HAP-1 (cell line): ENCODE results near the gene EHD4.

Experiments
- DNase-seq, 2 experiments: peaks; one replicate each; pipeline ENCODE4 v3.0.0-alpha.2; 2016 to 2020; ENCODE audit warnings: low spot score in 2 of 2
- H3K27me3 ChIP-seq: fragments of 250-450 bp; sonication (Bioruptor Pico); 2 replicates; pipeline ENCODE4 v1.5.1; 2020; ENCODE audit warnings: low read depth, mild to moderate bottlenecking, moderate library complexity
- H3K36me3 ChIP-seq: fragments of 250-450 bp; sonication (Bioruptor Pico); replicated peaks from 2 replicates; pipeline ENCODE4 v1.5.1; 2020; ENCODE audit warnings: mild to moderate bottlenecking
- H3K4me1 ChIP-seq: fragments of 250-450 bp; sonication (Bioruptor Pico); 2 replicates; pipeline ENCODE4 v1.5.1; 2020; ENCODE audit warnings: mild to moderate bottlenecking
- H3K4me3 ChIP-seq: fragments of 250-450 bp; sonication (Bioruptor Pico); 2 replicates; pipeline ENCODE4 v1.5.1; 2020; ENCODE audit warnings: mild to moderate bottlenecking, moderate library complexity
- H3K9me3 ChIP-seq: fragments of 250-450 bp; sonication (Bioruptor Pico); 2 replicates; pipeline ENCODE4 v1.5.1; 2020; ENCODE audit warnings: mild to moderate bottlenecking, moderate library complexity
- in situ Hi-C: fragments of 300-500 bp; cut with MboI; formaldehyde crosslinking; loops from 3 replicates; pipeline ENCODE4 v1.14.3; 2020; ENCODE audit warnings: low sequenced_read_pairs, inconsistent platforms, mixed read lengths

Gene EHD4

DNA sequence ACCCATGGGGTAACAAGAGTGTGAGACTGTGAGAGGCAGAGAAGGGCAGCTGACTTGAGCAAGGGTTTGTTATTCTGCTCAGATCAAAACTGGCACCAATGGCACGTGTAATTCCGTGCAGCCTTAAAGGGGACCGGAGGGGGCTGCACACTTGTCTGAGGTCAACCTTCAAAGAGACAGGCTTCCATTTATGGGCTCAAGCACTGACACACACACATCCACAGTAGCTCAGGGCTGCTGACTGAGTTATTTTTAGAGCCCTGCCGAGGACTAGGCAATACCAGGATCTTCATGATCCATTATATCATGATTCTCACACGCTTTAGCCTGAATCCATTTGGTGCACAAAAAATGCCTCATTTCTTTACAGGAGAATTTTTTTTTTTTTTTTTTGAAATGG lies 57.9 kb downstream of the EHD4 start:
- no peaks in the 10 kb centered on the region for H3K27me3 ChIP-seq
- no peaks in the 10 kb centered on the region for H3K9me3 ChIP-seq
- no peak overlapping the region for H3K4me3 ChIP-seq
- H3K4me1 ChIP-seq = no peaks in the 10 kb centered on the region
- no peak for DNase-seq
- in situ Hi-C loops = no loop called here
- H3K36me3 ChIP-seq = peaks cover 15% of the 10 kb centered on the region

DNA sequence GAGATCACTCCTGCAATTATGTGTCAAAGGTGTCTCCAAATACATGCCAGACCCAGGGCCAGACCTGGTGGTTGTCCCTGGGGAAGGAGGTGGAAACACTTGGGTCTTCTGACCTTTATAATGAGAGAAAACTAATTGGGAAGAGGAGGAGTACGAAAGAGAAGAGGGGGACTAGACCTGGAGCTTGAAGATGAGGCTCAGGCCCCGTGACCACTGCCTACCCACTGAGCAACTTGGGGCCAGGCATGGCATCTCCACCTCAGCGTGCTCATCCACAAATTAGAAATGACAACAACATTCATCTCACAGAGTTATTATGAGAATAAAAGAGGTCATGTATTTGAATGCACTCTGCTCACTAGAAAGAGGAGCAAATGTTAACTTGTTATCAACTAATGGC lies 59.1 kb downstream of the EHD4 start:
- in situ Hi-C loops = no loop called here
- Histone ChIP-seq H3K4me3 (no peak overlapping the region), H3K4me1 (no peaks in the 10 kb centered on the region), H3K9me3 (no peaks in the 10 kb centered on the region), H3K27me3 (no peaks in the 10 kb centered on the region), H3K36me3 (peaks cover 16% of the 10 kb centered on the region)
- DNase-seq = no peak

DNA sequence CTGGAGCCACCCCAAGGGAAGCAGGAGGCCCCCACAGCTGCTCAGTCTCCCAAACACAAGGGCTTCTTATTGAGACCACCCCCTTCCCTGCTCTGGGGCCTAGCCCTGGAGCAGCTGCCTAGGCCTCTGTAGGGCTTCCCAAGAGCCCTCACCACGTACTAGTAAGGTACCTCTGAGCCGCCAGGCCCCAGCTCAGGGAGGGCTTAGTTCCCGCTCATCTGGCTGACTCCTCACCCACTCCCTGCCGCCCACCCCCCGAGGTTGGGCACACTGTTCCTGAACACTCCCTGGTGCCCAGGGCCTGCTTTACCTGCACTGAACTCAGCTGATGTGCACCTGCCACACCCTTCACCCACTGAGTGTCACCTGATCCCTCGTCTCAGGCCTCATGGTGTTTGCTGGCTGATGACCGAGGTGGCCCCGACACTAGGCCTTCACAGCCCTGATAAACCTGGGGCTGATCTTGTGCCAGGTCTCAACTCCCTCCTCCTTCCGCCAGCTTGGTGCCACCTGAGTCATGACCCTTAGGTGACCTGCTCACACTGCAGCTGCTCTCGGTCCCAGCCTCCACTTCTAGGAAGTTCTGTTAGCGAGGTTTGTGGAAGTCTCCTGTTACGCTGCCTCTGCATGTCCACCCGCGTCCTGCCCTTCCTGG lies 60.5 kb downstream of the EHD4 start:
- in situ Hi-C loops = no loop called here
- peaks cover 19% of the 10 kb centered on the region for H3K36me3 ChIP-seq
- H3K4me3 ChIP-seq = no peak overlapping the region
- H3K9me3 ChIP-seq = no peaks in the 10 kb centered on the region
- H3K4me1 ChIP-seq = no peaks in the 10 kb centered on the region
- no peaks in the 10 kb centered on the region for H3K27me3 ChIP-seq
- DNase-seq = no peak

DNA sequence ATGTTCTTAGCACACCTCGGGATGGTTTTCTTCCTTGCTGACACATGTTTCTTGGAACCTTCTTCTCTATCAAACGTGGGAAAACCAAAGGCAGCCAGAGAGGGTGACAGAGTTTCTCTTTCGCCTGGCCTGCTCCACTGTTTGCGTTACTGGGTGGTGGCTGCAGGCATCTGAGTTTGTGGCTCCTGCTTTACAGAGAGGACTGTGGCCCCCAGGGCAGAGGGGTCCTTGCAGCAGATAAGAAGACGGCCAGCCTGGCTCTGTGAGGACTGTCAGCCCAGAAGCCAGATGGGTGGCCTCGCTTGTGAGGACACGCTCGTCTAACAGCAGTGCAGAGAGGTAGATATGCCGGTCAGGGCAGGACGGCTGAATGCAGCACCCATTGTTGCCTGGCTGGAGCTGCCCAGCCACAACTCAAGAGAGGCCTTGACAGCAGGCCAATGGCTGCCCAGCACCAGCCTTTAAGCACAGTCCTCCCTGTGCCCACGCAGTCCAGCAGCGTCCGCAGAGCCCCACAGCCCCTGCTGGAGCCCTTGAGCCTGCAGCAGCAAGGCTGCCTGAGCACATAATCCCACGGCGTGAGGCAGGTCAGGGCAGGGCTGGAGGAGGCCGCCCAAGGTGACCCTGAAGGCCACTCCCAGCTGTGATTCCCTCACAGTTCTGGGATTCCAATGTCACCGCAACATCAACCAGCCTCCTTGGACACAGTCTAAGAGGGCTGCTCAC lies 63.5 kb downstream of the EHD4 start:
- H3K9me3 ChIP-seq = no peaks in the 10 kb centered on the region
- in situ Hi-C loops = no loop called here
- H3K36me3 ChIP-seq = peaks cover 16% of the 10 kb centered on the region
- H3K4me3 ChIP-seq = no peak overlapping the region
- DNase-seq = no peak
- no peaks in the 10 kb centered on the region for H3K4me1 ChIP-seq
- H3K27me3 ChIP-seq = no peaks in the 10 kb centered on the region

DNA sequence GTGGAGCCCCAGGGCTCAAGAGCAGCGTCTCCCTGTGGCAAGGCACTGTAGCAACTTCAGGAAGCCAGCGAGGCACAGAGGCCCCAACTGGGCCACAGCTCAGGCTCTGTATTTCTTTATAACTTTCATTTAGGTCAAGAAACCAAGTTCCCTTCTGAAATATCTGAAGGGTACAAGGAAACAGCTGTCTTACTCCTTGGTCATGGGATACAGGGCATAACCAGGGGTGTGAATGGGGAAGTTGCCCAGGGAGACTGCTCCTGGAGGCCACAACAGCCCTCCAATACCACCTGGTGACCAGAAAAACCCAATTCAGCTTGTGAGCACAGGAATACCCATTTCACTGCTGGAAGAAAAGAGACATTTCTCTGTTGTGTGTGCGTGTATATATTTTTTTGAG lies 65.2 kb downstream of the EHD4 start:
- DNase-seq = no peak
- Histone ChIP-seq H3K27me3 (no peaks in the 10 kb centered on the region), H3K9me3 (no peaks in the 10 kb centered on the region), H3K4me1 (no peaks in the 10 kb centered on the region), H3K4me3 (no peak overlapping the region), H3K36me3 (peaks cover 16% of the 10 kb centered on the region)
- in situ Hi-C loops = no loop called here

DNA sequence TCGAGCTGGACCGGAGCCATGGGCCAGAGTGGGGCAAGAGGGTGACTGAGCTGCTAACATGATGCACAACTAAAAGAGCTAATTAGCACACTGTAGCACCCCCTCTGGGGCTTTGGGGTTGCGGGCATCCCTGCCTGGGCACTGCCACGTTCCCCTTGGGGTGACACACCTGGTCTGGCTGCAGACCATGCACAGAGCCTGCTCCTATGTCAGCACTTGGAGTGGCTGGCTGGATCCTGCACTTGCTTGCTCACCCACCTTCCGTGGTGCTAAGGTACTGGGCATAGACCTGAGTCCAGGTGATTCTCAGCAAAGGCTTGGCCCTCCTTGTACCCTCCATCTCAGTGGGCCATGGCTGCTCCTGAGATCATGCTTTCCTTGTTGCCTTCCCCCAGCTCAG lies 65.7 kb downstream of the EHD4 start:
- H3K36me3 ChIP-seq = peaks cover 16% of the 10 kb centered on the region
- no peaks in the 10 kb centered on the region for H3K9me3 ChIP-seq
- no peaks in the 10 kb centered on the region for H3K4me1 ChIP-seq
- in situ Hi-C loops = no loop called here
- H3K4me3 ChIP-seq = no peak overlapping the region
- no peak for DNase-seq
- H3K27me3 ChIP-seq = no peaks in the 10 kb centered on the region

DNA sequence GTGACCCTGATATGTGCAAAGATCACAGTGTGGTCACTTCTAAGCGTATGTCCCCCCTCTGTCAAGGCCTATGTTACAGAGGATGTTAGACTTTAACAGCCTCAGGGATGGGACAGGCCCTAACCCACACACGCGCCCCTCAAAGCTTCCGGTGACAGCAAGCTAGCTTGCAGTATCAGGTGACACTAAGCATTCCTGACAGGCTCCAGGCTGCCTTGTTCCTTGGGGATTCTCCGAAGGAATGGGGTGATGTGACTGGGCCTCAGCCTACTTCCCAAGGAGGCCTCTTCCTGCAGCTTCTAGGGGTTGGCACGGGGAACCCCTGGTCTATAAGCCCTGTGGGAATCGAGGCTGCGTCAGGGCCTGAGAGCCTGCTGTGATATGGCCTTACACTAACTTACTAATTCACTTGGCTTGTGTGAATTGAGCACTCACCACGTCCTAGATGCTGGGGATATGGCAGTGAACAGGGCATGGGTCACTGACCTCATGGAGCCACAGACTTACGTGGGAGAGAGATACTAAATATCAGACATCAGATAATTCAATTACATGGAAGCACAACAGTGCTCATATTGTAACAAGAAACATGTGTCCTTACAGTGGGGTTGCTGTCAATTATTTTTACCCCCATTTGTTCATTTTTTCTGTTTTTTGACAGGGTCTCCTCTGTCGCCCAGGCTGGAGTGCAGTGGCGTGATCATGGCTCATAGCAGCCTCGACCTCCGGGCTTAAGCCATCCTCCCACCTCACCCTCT lies 67.1 kb downstream of the EHD4 start:
- Histone ChIP-seq H3K9me3 (no peaks in the 10 kb centered on the region), H3K4me1 (no peaks in the 10 kb centered on the region), H3K4me3 (no peak overlapping the region), H3K36me3 (peaks cover 16% of the 10 kb centered on the region), H3K27me3 (no peaks in the 10 kb centered on the region)
- DNase-seq = no peak
- in situ Hi-C loops = no loop called here

DNA sequence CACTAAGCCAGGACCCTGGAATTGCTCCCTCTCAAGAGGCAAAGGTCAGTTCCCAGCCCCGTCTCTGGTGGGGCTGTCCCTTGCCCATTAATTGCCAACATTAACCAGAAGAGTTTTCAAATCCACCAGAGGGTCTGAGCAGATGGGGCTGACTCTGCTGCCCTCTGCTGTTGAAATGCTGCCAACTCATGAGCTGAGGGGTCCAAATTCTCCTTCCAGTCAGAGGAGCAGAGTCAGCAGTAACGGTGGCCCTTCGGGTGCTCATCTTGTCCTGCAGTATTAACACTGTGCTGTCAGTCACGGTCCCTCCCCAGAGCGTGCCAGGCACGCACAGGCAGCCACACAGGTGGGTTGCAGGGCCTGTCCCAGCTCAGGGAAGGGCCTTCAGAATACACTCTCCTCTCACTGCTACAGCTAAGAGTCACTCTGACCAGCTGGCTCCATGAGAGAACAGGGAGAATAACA lies 67.8 kb downstream of the EHD4 start:
- Histone ChIP-seq H3K9me3 (no peaks in the 10 kb centered on the region), H3K4me3 (no peak overlapping the region), H3K4me1 (no peaks in the 10 kb centered on the region), H3K27me3 (no peaks in the 10 kb centered on the region), H3K36me3 (peaks cover 15% of the 10 kb centered on the region)
- in situ Hi-C loops = no loop called here
- DNase-seq = peak; percentile 52 to 78

DNA sequence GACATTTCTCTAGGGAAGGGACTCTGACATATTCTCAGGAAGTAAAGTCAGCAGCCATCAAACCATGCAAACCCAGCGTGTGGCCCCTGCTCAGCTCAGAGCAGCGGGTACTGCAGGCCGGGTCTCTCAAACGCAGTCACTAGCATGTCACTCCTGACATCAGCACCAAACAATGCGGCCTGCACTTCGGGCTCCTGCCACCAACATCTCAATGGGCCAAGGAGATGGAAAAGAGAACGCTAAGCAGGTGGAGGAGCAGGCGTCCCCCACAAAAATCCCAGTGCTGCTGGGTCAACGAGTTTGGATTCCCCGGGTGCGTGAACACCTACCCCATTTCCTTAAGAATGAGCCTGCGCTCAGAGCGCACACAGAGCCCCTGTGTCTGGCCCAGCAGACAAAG lies 68.6 kb downstream of the EHD4 start:
- Histone ChIP-seq H3K36me3 (peaks cover 10% of the 10 kb centered on the region), H3K4me1 (no peaks in the 10 kb centered on the region), H3K27me3 (no peaks in the 10 kb centered on the region), H3K9me3 (no peaks in the 10 kb centered on the region), H3K4me3 (no peak overlapping the region)
- in situ Hi-C loops = no loop called here
- no peak for DNase-seq

DNA sequence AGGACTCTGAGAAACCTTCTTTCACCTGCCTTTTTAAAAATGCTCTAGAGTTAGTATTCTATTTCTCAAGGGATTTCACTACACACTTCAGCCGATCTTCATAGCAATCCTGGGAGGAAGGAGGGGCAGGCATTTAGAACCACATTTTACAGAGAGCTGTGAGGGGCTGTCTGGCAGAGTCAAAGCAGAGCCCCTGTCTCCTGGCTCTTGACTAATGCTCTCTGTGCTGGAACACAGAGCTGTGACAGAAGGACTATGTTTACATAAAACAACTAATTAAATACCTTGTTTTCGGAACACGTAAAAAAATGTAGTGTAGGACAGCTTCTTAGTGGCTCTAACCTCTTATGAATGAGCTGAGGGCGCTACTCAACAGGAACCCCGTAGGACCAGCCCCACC lies 70.9 kb downstream of the EHD4 start:
- Histone ChIP-seq H3K27me3 (no peaks in the 10 kb centered on the region), H3K4me3 (no peak overlapping the region), H3K36me3 (peaks cover 1% of the 10 kb centered on the region), H3K9me3 (no peaks in the 10 kb centered on the region), H3K4me1 (no peaks in the 10 kb centered on the region)
- no peak for DNase-seq
- in situ Hi-C loops = no loop called here

DNA sequence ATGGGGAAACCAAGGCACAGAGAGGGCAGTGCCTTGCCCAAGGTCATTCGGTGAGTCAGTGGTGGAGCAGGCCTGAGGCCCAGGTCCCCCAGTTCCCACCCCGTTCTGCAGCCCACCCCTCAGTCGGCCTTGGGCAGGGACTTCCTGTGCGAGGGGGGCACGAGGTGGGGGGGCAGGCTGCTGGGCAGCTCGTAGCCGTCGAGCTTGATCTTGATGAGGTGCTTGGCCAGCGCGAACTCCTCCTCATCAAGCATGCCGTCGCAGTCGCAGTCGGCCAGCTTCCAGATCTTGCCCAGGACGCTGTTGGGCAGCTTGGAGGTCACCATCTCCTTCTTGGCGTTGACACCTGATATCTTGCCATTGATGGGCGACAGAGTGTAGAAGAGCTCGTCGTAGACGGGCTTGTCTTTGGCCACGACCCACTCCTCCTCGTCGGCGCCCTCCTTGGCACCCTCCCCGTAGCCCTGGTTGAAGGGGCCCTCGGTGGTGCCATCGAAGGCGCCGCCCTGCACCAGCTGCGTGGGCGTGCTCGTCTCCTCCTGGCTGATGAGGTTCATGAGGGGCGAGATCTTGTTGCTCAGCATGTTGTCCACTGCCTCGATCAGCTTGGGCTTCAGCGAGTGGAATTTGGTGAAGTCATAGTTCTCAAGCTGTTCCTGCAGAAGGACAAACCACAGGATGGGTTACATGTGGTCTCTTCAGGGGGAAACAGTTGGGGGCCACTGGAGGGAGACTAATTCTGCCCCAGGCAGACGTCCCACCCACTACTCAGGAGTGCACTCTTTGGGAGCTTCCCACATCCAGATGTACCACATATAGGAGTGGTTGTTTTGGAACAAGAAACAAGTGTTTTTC lies 71.6 kb downstream of the EHD4 start:
- Histone ChIP-seq H3K4me1 (no peaks in the 10 kb centered on the region), H3K36me3 (no peaks in the 10 kb centered on the region), H3K27me3 (no peaks in the 10 kb centered on the region), H3K9me3 (no peaks in the 10 kb centered on the region), H3K4me3 (no peak overlapping the region)
- DNase-seq = no peak
- in situ Hi-C loops = no loop called here

DNA sequence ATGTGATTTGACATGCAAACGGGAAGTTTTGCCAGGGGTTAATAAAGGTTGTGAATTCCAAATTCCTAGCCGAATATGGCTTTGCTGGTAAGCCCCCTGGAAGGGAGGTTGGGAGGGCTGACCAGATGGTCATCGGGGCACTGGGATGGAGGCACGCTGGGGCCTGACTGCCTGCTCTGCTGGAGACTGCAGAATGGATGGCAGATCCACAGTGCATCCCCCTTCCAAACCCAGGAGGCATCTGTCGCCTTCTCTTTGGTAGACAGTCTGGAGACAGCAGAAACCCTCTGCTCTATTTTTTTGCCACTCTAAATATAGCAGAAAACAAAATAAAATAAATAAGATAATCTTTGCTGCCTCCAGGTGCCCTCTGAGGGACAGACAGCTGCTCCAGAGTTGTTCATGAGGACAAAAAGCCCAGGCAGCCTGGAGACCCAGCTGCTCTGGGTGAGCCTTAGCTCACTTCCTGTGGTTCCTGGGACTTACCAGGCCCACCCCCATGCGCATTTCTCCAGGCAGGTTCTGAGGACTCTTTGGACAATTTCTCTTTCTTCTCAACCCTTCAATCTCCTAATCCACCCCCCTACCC lies 72.4 kb downstream of the EHD4 start:
- H3K36me3 ChIP-seq = no peaks in the 10 kb centered on the region
- H3K27me3 ChIP-seq = no peaks in the 10 kb centered on the region
- no peaks in the 10 kb centered on the region for H3K4me1 ChIP-seq
- in situ Hi-C loops = no loop called here
- DNase-seq = no peak
- H3K4me3 ChIP-seq = no peak overlapping the region
- no peaks in the 10 kb centered on the region for H3K9me3 ChIP-seq

DNA sequence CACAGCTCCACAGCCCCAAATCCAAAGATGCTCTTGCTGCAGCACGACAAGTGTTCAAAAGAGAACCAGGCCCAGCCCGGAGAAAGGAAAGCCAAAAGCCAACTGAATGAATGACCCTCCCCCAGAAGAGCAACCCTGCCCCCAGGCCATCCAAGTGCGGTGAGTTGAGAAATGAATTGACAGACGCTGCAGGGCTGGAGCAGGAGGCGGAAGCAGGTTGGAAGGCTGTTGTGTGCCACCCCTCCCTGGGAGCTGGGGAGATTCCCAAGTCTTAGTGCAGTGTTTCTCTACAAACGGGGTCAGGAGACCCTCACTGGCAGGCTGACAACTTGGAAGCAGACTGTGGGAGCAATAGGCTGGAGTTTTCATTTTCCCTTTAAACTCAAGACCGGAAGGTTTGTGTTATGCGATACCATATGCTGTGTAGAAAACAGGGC lies 75.0 kb downstream of the EHD4 start:
- DNase-seq = no peak
- H3K36me3 ChIP-seq = no peaks in the 10 kb centered on the region
- H3K27me3 ChIP-seq = no peaks in the 10 kb centered on the region
- H3K4me3 ChIP-seq = no peak overlapping the region
- H3K4me1 ChIP-seq = no peaks in the 10 kb centered on the region
- in situ Hi-C loops = no loop called here
- no peaks in the 10 kb centered on the region for H3K9me3 ChIP-seq
